Liver (tissue), 9 donors: ENCODE measurements around the gene CAPRIN2. TPM values are rescaled to one million over a fixed set of nuclear protein-coding genes. Genes with fewer than 3 reads are reported as not detected.

Experiments used
- DNase-seq: peaks from one replicate; pipeline ENCODE4 v3.0.0-alpha.2; 2017; ENCODE audit warnings: low spot score
- H3K27ac ChIP-seq, 2 donors: one replicate each; pipeline ENCODE4 v1.7.0; 2013; ENCODE audit warnings: inconsistent platforms in 2 of 2, low read length in 2 of 2, control low read depth in 1 of 2, low read depth in 1 of 2, mild to moderate bottlenecking in 1 of 2
- H3K27me3 ChIP-seq, 4 donors: one replicate each; pipeline versions ENCODE4 v1.6.1 to v1.7.0; 2013; ENCODE audit warnings: low read length in 3 of 4, inconsistent platforms in 1 of 4, mild to moderate bottlenecking in 1 of 4, moderate library complexity in 1 of 4; ENCODE audit not compliant: control insufficient read depth in 4 of 4, insufficient read depth in 4 of 4
- H3K36me3 ChIP-seq, 4 donors: one replicate each; pipeline versions ENCODE4 v1.6.1 to v1.7.0; 2013; ENCODE audit warnings: low read length in 3 of 4, mild to moderate bottlenecking in 3 of 4, low read depth in 1 of 4, moderate library complexity in 1 of 4; ENCODE audit not compliant: control insufficient read depth in 4 of 4, insufficient read depth in 3 of 4
- H3K4me1 ChIP-seq, 4 donors: one replicate each; pipeline versions ENCODE4 v1.6.1 to v1.7.0; 2013; ENCODE audit warnings: low read length in 3 of 4, mild to moderate bottlenecking in 3 of 4, moderate library complexity in 1 of 4; ENCODE audit not compliant: control insufficient read depth in 4 of 4, insufficient read depth in 4 of 4
- H3K4me3 ChIP-seq, 3 donors: one replicate each; pipeline versions ENCODE4 v1.6.1 to v1.7.0; 2013; ENCODE audit warnings: low read length in 3 of 3, control low read depth in 1 of 3, low read depth in 1 of 3, mild to moderate bottlenecking in 1 of 3
- H3K9ac ChIP-seq, 2 donors: one replicate each; pipeline ENCODE4 v1.7.0; 2013; ENCODE audit warnings: low read length in 2 of 2, mild to moderate bottlenecking in 2 of 2, moderate library complexity in 2 of 2, control low read depth in 1 of 2, low read depth in 1 of 2
- H3K9me3 ChIP-seq, 4 donors: one replicate each; pipeline versions ENCODE4 v1.6.1 to v1.7.0; 2013; ENCODE audit warnings: low read length in 3 of 4; ENCODE audit not compliant: control insufficient read depth in 4 of 4
- ATF3 ChIP-seq: IDR thresholded peaks from 2 replicates; pipeline ENCODE4 v1.6.1; 2016; ENCODE audit warnings: antibody characterized with exemption
- CTCF ChIP-seq: fragments of 150-350 bp; IDR thresholded peaks from 2 replicates; pipeline ENCODE4 v1.5.1; 2017; ENCODE audit warnings: improper control_type of control experiment, low read depth, low read length; ENCODE audit not compliant: missing input control
- EGR1 ChIP-seq, 2 donors: IDR thresholded peaks; 2 replicates each; pipeline ENCODE4 v1.6.1; 2016 to 2018; ENCODE audit warnings: antibody characterized with exemption in 2 of 2, low read depth in 2 of 2
- FOXA1 ChIP-seq: IDR thresholded peaks from 2 replicates; pipeline ENCODE4 v1.6.1; 2016; ENCODE audit warnings: antibody characterized with exemption
- FOXA2 ChIP-seq: IDR thresholded peaks from 2 replicates; pipeline ENCODE4 v1.6.1; 2016; ENCODE audit warnings: antibody characterized with exemption
- GABPA ChIP-seq, 2 donors: IDR thresholded peaks in 1 of 2; conservative IDR thresholded peaks in 1 of 2; 2 replicates each; pipeline ENCODE4 v1.6.1; 2016; ENCODE audit warnings: antibody characterized with exemption in 2 of 2, mild to moderate bottlenecking in 1 of 2, moderate library complexity in 1 of 2
- HNF4A ChIP-seq, 2 donors: conservative IDR thresholded peaks; 2 replicates each; pipeline ENCODE4 v1.6.1; 2016; ENCODE audit warnings: antibody characterized with exemption in 2 of 2, mild to moderate bottlenecking in 2 of 2
- HNF4G ChIP-seq: IDR thresholded peaks from 2 replicates; pipeline ENCODE4 v1.6.1; 2016; ENCODE audit warnings: antibody characterized with exemption
- JUND ChIP-seq, 2 donors: IDR thresholded peaks; 2 replicates each; pipeline ENCODE4 v1.6.1; 2016; ENCODE audit warnings: antibody characterized with exemption in 2 of 2
- MAX ChIP-seq: IDR thresholded peaks from 2 replicates; pipeline ENCODE4 v1.6.1; 2016; ENCODE audit warnings: antibody characterized with exemption
- NR2F2 ChIP-seq: IDR thresholded peaks from 2 replicates; pipeline ENCODE4 v1.6.1; 2016; ENCODE audit warnings: antibody characterized with exemption
- RAD21 ChIP-seq, 2 donors: IDR thresholded peaks; 2 replicates each; pipeline ENCODE4 v1.6.1; 2016; ENCODE audit warnings: antibody characterized with exemption in 2 of 2, mild to moderate bottlenecking in 2 of 2
- REST ChIP-seq: IDR thresholded peaks from 2 replicates; pipeline ENCODE4 v1.6.1; 2016; ENCODE audit warnings: antibody characterized with exemption, mild to moderate bottlenecking
- RXRA ChIP-seq, 2 donors: IDR thresholded peaks; 2 replicates each; pipeline ENCODE4 v1.6.1; 2017 to 2018; ENCODE audit warnings: antibody characterized with exemption in 2 of 2, mild to moderate bottlenecking in 1 of 2
- SP1 ChIP-seq: IDR thresholded peaks from 2 replicates; pipeline ENCODE4 v1.6.1; 2018; ENCODE audit warnings: antibody characterized with exemption, mild to moderate bottlenecking
- TAF1 ChIP-seq: conservative IDR thresholded peaks from 2 replicates; pipeline ENCODE4 v1.6.1; 2016; ENCODE audit warnings: antibody characterized with exemption, mild to moderate bottlenecking
- YY1 ChIP-seq: IDR thresholded peaks from 2 replicates; pipeline ENCODE4 v1.6.1; 2016; ENCODE audit warnings: antibody characterized with exemption, mild to moderate bottlenecking
- WGBS: extraction: QIAGEN DNeasy Blood & Tissue Kit; methylation state at CpG from one replicate; pipeline ENCODE4 v1.1.7; 2013; 5-methylcytosine and 5-hydroxymethylcytosine counted together
- polyA plus RNA-seq, 2 donors: library from polyadenylated mRNA; stranded (reverse) in 1 of 2; unstranded in 1 of 2; fragments of 200-250 nt in 1 of 2; fragments of >200 nt in 1 of 2; fragmentation: Nextera tagmentation in 1 of 2; extraction: Ambion mirVana in 1 of 2; gene quantifications; one replicate each; pipeline versions ENCODE4 v1.2.1 to v1.2.3, GENCODE V29; 2013 to 2015
- total RNA-seq, 2 donors: library from RNA; depleted of rRNA; stranded (reverse); fragments of >200 nt; gene quantifications; one replicate each; pipeline ENCODE4 v1.2.3, GENCODE V29; 2014
- TF ChIP-seq, protein P1 (sequence below): IDR thresholded peaks from 2 replicates; pipeline ENCODE4 v1.6.1; 2016; ENCODE audit warnings: antibody characterized with exemption
- donor health status: healthy.
- donor health status: healthy.
- donor health status: healthy.
- donor health status: healthy.
- donor health status: healthy.

CAPRIN2 gene
- total and polyA plus RNA-seq, 4 donors, result 4.6 to 14.8 (median 9.4) TPM

DNA sequence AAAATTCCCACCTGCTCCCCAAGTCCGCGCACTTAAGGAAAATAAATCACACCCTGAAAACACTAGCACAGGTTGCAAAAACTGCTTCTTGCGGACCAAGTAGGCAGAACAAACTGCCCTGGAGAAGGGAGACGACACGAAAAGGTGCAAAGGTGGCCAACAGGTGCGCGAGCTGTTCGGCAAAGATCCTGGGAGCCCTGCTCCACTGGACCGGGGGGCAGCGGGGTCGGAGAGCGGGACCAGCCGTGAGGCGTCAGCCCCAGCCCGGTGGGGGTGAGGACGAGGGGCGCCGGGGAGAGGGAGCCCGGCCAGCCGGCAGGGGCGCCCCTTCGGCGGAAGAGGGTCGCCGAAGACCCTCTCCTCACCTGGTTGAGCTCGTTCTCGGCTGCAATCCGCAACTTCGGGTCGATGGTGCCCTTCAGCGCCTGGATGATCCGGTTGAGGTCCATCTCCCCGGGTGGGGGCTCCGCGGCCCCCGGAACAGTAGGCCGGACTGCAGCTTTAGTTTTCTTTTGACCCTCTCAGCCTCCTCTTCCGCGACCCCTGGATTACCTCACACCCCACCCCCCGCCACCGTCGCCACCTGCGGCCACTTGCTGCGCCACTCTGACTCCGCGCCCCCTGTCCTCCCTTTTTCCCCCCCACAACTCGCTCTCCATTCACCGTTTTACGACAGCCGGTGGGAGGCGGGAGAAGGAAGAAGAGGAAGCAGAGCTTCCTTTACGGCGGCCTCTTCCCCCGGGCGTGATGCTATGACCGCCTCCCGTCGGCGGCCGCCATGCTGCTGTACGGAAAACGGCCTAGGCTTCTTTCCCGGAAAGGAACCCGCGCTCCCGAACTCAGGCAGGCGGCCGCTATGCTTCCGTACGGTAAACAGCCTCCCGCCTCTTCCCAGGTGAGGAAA is 59.3 kb downstream of the CAPRIN2 start, which contains the start of gene IPO8:
Gene IPO8, minus strand, starts transcription at position 671 of the 904 bp plus-strand sequence. Its CDS starts 222 bp downstream, at position 449.
- Histone ChIP-seq H3K9me3 (no peaks in the 10 kb centered on the region), H3K36me3 (no peaks in the 10 kb centered on the region), H3K4me1 (peaks cover 0 to 32% (median 16%) of the 10 kb centered on the region in 4 donors), H3K9ac (peak within 1 kb of the TSS; percentile 89 to 92), H3K4me3 (peak within 1 kb of the TSS; percentile 72 to 93 (median 82)), H3K27me3 (no peaks in the 10 kb centered on the region), H3K27ac (peak within 1 kb of the TSS; percentile 81 to 84)
- under 1% methylated on average over 71 of the region's 71 CpGs for WGBS
- DNase-seq, result peak; percentile 83
- TF ChIP-seq JUND (IDR thresholded peaks at IDR 0.05) (peak in 1 of 2 donors; percentile 13), TAF1 (no peak), YY1 (peak; percentile 99), GABPA (IDR thresholded peaks at IDR 0.05 in 1 of 2, conservative IDR thresholded peaks at IDR 0.05 in 1 of 2) (peak; percentile 24 to 93), FOXA1 (peak; percentile 42), REST (peak; percentile 27), NR2F2 (no peak), MAX (peak; percentile 98), CTCF (no peak), EGR1 (IDR thresholded peaks at IDR 0.05; ENCODE audit: low read depth in 2 of 2) (peak; percentile 56 to 78), HNF4A (conservative IDR thresholded peaks at IDR 0.05) (peak in 1 of 2 donors; percentile 52), RXRA (IDR thresholded peaks at IDR 0.05) (peak; percentile 36 to 39), SP1 (peak; percentile 52), ATF3 (no peak), FOXA2 (no peak), RAD21 (IDR thresholded peaks at IDR 0.05) (peak; percentile 29 to 60), HNF4G (no peak)
- TF ChIP-seq, protein P1, sequence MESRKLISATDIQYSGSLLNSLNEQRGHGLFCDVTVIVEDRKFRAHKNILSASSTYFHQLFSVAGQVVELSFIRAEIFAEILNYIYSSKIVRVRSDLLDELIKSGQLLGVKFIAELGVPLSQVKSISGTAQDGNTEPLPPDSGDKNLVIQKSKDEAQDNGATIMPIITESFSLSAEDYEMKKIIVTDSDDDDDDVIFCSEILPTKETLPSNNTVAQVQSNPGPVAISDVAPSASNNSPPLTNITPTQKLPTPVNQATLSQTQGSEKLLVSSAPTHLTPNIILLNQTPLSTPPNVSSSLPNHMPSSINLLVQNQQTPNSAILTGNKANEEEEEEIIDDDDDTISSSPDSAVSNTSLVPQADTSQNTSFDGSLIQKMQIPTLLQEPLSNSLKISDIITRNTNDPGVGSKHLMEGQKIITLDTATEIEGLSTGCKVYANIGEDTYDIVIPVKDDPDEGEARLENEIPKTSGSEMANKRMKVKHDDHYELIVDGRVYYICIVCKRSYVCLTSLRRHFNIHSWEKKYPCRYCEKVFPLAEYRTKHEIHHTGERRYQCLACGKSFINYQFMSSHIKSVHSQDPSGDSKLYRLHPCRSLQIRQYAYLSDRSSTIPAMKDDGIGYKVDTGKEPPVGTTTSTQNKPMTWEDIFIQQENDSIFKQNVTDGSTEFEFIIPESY, result peak; percentile 90
